ENCODE data around the gene LTBP1.
"Not testable (repeated sequence)": the region's sequence is repeated elsewhere in the genome, so short reads cannot be mapped to it uniquely, and the experiment has no call there.

LTBP1 gene

GRCh38 chr2:33409417-33409955 lies 462.7 kb downstream of the LTBP1 start:
- no peak for DNase-seq (ENCODE audit: low read depth in 1 of 2, low spot score in 1 of 2)

- no peak for DNase-seq (ENCODE audit: low read depth in 1 of 2, low spot score in 1 of 2)
Observed at GRCh38 chr2:33411765-33412164, 465.0 kb downstream of the LTBP1 start.

GRCh38 chr2:33412920-33413319 lies 466.2 kb downstream of the LTBP1 start:
- no peak for DNase-seq (ENCODE audit: low read depth in 1 of 2, low spot score in 1 of 2)

GRCh38 chr2:33419581-33420200 lies 472.9 kb downstream of the LTBP1 start:
- no peak for DNase-seq (ENCODE audit: low read depth in 1 of 2, low spot score in 1 of 2)

GRCh38 chr2:33420726-33421125 lies 474.0 kb downstream of the LTBP1 start:
- no peak for DNase-seq (ENCODE audit: low read depth in 1 of 2, low spot score in 1 of 2)

- DNase-seq (ENCODE audit: low read depth in 1 of 2, low spot score in 1 of 2): no peak
Observed at GRCh38 chr2:33421820-33422219, 475.1 kb downstream of the LTBP1 start.

- DNase-seq (ENCODE audit: low read depth in 1 of 2, low spot score in 1 of 2): no peak
Observed at GRCh38 chr2:33425161-33425560, 478.4 kb downstream of the LTBP1 start.

- no peak for DNase-seq (ENCODE audit: low read depth in 1 of 2, low spot score in 1 of 2)
Observed at GRCh38 chr2:33425586-33426031, 478.9 kb downstream of the LTBP1 start.

- no peak for DNase-seq (ENCODE audit: low read depth in 1 of 2, low spot score in 1 of 2)
Observed at GRCh38 chr2:33426666-33427231, 480.0 kb downstream of the LTBP1 start.

GRCh38 chr2:33430077-33430476 lies 483.3 kb downstream of the LTBP1 start:
- DNase-seq (ENCODE audit: low read depth in 1 of 2, low spot score in 1 of 2): no peak

GRCh38 chr2:33430856-33431255 lies 484.1 kb downstream of the LTBP1 start:
- no peak for DNase-seq (ENCODE audit: low read depth in 1 of 2, low spot score in 1 of 2)

GRCh38 chr2:33432871-33433270 lies 486.1 kb downstream of the LTBP1 start:
- no peak for DNase-seq (ENCODE audit: low read depth in 1 of 2, low spot score in 1 of 2)

- DNase-seq (ENCODE audit: low read depth in 1 of 2, low spot score in 1 of 2): no peak
Observed at GRCh38 chr2:33433279-33434235, 486.8 kb downstream of the LTBP1 start.

GRCh38 chr2:33435518-33435917 lies 488.8 kb downstream of the LTBP1 start:
- DNase-seq (ENCODE audit: low read depth in 1 of 2, low spot score in 1 of 2): no peak

- no peak for DNase-seq (ENCODE audit: low read depth in 1 of 2, low spot score in 1 of 2)
Observed at GRCh38 chr2:33436083-33436482, 489.3 kb downstream of the LTBP1 start.

GRCh38 chr2:33437297-33437696 lies 490.5 kb downstream of the LTBP1 start:
- DNase-seq (ENCODE audit: low read depth in 1 of 2, low spot score in 1 of 2): no peak

GRCh38 chr2:33437815-33438214 lies 491.1 kb downstream of the LTBP1 start:
- no peak for DNase-seq (ENCODE audit: low read depth in 1 of 2, low spot score in 1 of 2)

GRCh38 chr2:33441235-33441810 lies 494.6 kb downstream of the LTBP1 start:
- no peak for DNase-seq (ENCODE audit: low read depth in 1 of 2, low spot score in 1 of 2)

GRCh38 chr2:33442052-33442451 lies 495.3 kb downstream of the LTBP1 start:
- not testable (repeated sequence) for DNase-seq (ENCODE audit: low read depth in 1 of 2, low spot score in 1 of 2)

- DNase-seq (ENCODE audit: low read depth in 1 of 2, low spot score in 1 of 2): no peak
Observed at GRCh38 chr2:33442528-33443079, 495.9 kb downstream of the LTBP1 start.

- DNase-seq (ENCODE audit: low read depth in 1 of 2, low spot score in 1 of 2): no peak
Observed at GRCh38 chr2:33443274-33443829, 496.6 kb downstream of the LTBP1 start.
